HG03159 (cell line): ENCODE data around the gene RUNX3.

ENCODE experiments used
- ATAC-seq: cut with Tn5 transposase; IDR thresholded peaks from one replicate; pipeline ENCODE4 v1.9.1; 2021; ENCODE audit warnings: mild to moderate bottlenecking, moderate library complexity; ENCODE audit not compliant: unreplicated experiment

The RUNX3 gene

GRCh38 chr1:24948079-24948827 lies 18.2 kb upstream of the RUNX3 start:
- no peak for ATAC-seq

GRCh38 chr1:24946861-24947658 lies 17.0 kb upstream of the RUNX3 start:
- ATAC-seq, result peak; percentile 79

GRCh38 chr1:24945354-24946326 lies 15.6 kb upstream of the RUNX3 start:
- ATAC-seq, result no peak

- no peak for ATAC-seq
Measured at GRCh38 chr1:24944318-24944717, 14.2 kb upstream of the RUNX3 start.

- no peak for ATAC-seq
Measured at GRCh38 chr1:24942789-24943188, 12.7 kb upstream of the RUNX3 start.

- no peak for ATAC-seq
Measured at GRCh38 chr1:24941564-24941963, 11.5 kb upstream of the RUNX3 start.

- no peak for ATAC-seq
Measured at GRCh38 chr1:24940231-24940630, 10.2 kb upstream of the RUNX3 start.

GRCh38 chr1:24939675-24940193 lies 9.7 kb upstream of the RUNX3 start:
- ATAC-seq, result no peak

GRCh38 chr1:24939040-24939674 lies 9.1 kb upstream of the RUNX3 start:
- no peak for ATAC-seq

- no peak for ATAC-seq
Measured at GRCh38 chr1:24938276-24938675, 8.2 kb upstream of the RUNX3 start.

GRCh38 chr1:24936684-24937083 lies 6.6 kb upstream of the RUNX3 start:
- ATAC-seq, result no peak

GRCh38 chr1:24935615-24936484 lies 5.8 kb upstream of the RUNX3 start:
- no peak for ATAC-seq

- no peak for ATAC-seq
Measured at GRCh38 chr1:24935196-24935526, 5.1 kb upstream of the RUNX3 start.

- no peak for ATAC-seq
Measured at GRCh38 chr1:24934310-24935195, 4.5 kb upstream of the RUNX3 start.

- no peak for ATAC-seq
Measured at GRCh38 chr1:24933468-24933867, 3.4 kb upstream of the RUNX3 start.

GRCh38 chr1:24932725-24933294 lies 2.7 kb upstream of the RUNX3 start:
- no peak for ATAC-seq

- no peak for ATAC-seq
Measured at GRCh38 chr1:24932284-24932683, 2.2 kb upstream of the RUNX3 start.
